ENCODE measurements around the gene TRRAP. TPM values are rescaled to one million over a fixed set of nuclear protein-coding genes. Genes with fewer than 3 reads are reported as not detected.

TRRAP gene
- total and polyA plus RNA-seq, 2 of the 8 experiments (the other 6 are each of a cell fraction or from before 2014, with no cell fraction given): 21.7 to 48.6 TPM

GRCh38 chr7:99035723-99036545, 157.6 kb downstream of the TRRAP start:
- H3K18ac ChIP-seq (ENCODE audit: extremely low read depth, low read length): no peak overlapping the region
- no peak overlapping the region for H2BK15ac ChIP-seq (ENCODE audit: low read length)
- H2AK5ac ChIP-seq (ENCODE audit: low read depth, low read length): no peak overlapping the region
- H3K56ac ChIP-seq (replicated peaks; ENCODE audit: insufficient read length, low read depth, low read length): no peak overlapping the region
- no peak overlapping the region for H3K23ac ChIP-seq (ENCODE audit: insufficient read length)
- no peak overlapping the region for H2BK12ac ChIP-seq (ENCODE audit: low read depth, low read length)
- no peaks in the 10 kb centered on the region for H3K27me3 ChIP-seq (replicated peaks in 1 of 4; ENCODE audit: control insufficient read depth in 3 of 4, extremely low read depth in 1 of 4, insufficient read depth in 3 of 4, low read length in 3 of 4)
- H3K4me1 ChIP-seq (replicated peaks in 1 of 4; ENCODE audit: control insufficient read depth in 3 of 4, insufficient read depth in 4 of 4, low read length in 3 of 4): no peaks in the 10 kb centered on the region
- ChIA-PET CTCF (ENCODE audit: partially characterized antibody) (interaction anchor here (0.6 to 6.2 kb wide), 35 partner anchors 8 to 322 kb away, joined by 3 to 87 read pairs (median 3); partner anchors contain the start of gene KPNA7), POLR2A (ENCODE audit: partially characterized antibody) (interaction anchor here (1.2 kb wide), 1 partner anchor 10 kb away, joined by 4 read pairs; no protein-coding TSS in a partner anchor)
- no peak overlapping the region for H3K4ac ChIP-seq (replicated peaks; ENCODE audit: insufficient read length, low read depth, low read length)
- peaks cover 28 to 71% (median 53%) of the 10 kb centered on the region in 4 experiments for H3K36me3 ChIP-seq (ENCODE audit: control insufficient read depth in 2 of 4, insufficient read depth in 4 of 4, low read length in 3 of 4)
- H4K8ac ChIP-seq (ENCODE audit: extremely low read depth, insufficient read depth, low read length): no peak overlapping the region
- FAIRE-seq: no peak
- no peak overlapping the region for H3K27ac ChIP-seq (ENCODE audit: low read depth, low read length)
- no peak overlapping the region for H4K91ac ChIP-seq (replicated peaks; ENCODE audit: insufficient read length, low read length)
- H3K4me3 ChIP-seq (ENCODE audit: extremely low read depth in 1 of 4, insufficient read depth in 2 of 4, low read depth in 3 of 4, low read length in 4 of 4): no peak overlapping the region
- H3K79me1 ChIP-seq (ENCODE audit: low read depth, low read length): no peaks in the 10 kb centered on the region
- no peak for TF ChIP-seq POLR2A (IDR thresholded peaks at IDR 0.05; ENCODE audit: control extremely low read depth in 1 of 2, low read depth in 2 of 2, low read length in 2 of 2)
- no peak for TF ChIP-seq TEAD4 (IDR thresholded peaks at IDR 0.05; ENCODE audit: low read depth, low read length)
- no peak for TF ChIP-seq KDM5A (IDR thresholded peaks at IDR 0.05; ENCODE audit: low read length)
- no peak for TF ChIP-seq POLR2AphosphoS5 (IDR thresholded peaks at IDR 0.05; ENCODE audit: low read depth, low read length)
- TF ChIP-seq SIRT6 (IDR thresholded peaks at IDR 0.05; ENCODE audit: low read length): no peak
- no peak for TF ChIP-seq TCF12 (IDR thresholded peaks at IDR 0.05; ENCODE audit: low read depth, low read length)
- TF ChIP-seq MAX (IDR thresholded peaks at IDR 0.05): no peak
- H2BK20ac ChIP-seq (ENCODE audit: low read length): no peak overlapping the region
- H3K23me2 ChIP-seq (ENCODE audit: low read depth, low read length): no peaks in the 10 kb centered on the region
- H3K14ac ChIP-seq (ENCODE audit: insufficient read length): no peak overlapping the region
- no peak overlapping the region for H4K5ac ChIP-seq (ENCODE audit: insufficient read length, low read depth, low read length)
- no peaks in the 10 kb centered on the region for H3K9me3 ChIP-seq (ENCODE audit: insufficient read depth in 2 of 2, low read depth in 1 of 2, low read length in 1 of 2)
- no peak overlapping the region for H2BK120ac ChIP-seq (replicated peaks; ENCODE audit: low read depth, low read length)
- 91% methylated on average over 26 of the region's 26 CpGs; no CpG with 5 or more reads in 1 of the 2 experiments for WGBS, 2 experiments (ENCODE audit: extremely low coverage in 1 of 2, insufficient coverage in 1 of 2, insufficient read length in 1 of 2, insufficient replicate concordance in 2 of 2, low coverage in 1 of 2, low lambda C conversion rate in 2 of 2, missing lambda C conversion rate in 1 of 2)
- H3K4me2 ChIP-seq (ENCODE audit: insufficient read depth in 1 of 2, low read depth in 2 of 2, low read length in 2 of 2): no peak overlapping the region
- H3K79me2 ChIP-seq (ENCODE audit: control insufficient read depth in 1 of 2, insufficient read depth in 2 of 2, low read length in 2 of 2): no peaks in the 10 kb centered on the region
- H2BK5ac ChIP-seq (ENCODE audit: low read depth, low read length): no peak overlapping the region
- H4K20me1 ChIP-seq (replicated peaks in 1 of 2; ENCODE audit: control insufficient read depth in 1 of 2, insufficient read depth in 2 of 2, low read length in 2 of 2): peaks cover 8% of the 10 kb centered on the region in 2 experiments
- no peak overlapping the region; a peak in 1 of 7 replicates for H3K9ac ChIP-seq (replicated peaks in 1 of 4; ENCODE audit: extremely low read depth in 1 of 4, low read depth in 3 of 4, low read length in 3 of 4)
- DNase-seq (ENCODE audit: low read depth in 1 of 2, low spot score in 2 of 2): no peak
- H2AFZ ChIP-seq (ENCODE audit: low read length): no peak overlapping the region

Measured in H1 (cell line).